DMS114 treated with DMSO at 0.1 percent for 48 hours (cell line): ENCODE measurements around the gene SETD1B.

Source experiments
- DNase-seq: peaks from one replicate; lab custom pipeline; 2025; ENCODE audit not compliant: unreplicated experiment; lab: John Stamatoyannopoulos, UW

The SETD1B gene

DNA sequence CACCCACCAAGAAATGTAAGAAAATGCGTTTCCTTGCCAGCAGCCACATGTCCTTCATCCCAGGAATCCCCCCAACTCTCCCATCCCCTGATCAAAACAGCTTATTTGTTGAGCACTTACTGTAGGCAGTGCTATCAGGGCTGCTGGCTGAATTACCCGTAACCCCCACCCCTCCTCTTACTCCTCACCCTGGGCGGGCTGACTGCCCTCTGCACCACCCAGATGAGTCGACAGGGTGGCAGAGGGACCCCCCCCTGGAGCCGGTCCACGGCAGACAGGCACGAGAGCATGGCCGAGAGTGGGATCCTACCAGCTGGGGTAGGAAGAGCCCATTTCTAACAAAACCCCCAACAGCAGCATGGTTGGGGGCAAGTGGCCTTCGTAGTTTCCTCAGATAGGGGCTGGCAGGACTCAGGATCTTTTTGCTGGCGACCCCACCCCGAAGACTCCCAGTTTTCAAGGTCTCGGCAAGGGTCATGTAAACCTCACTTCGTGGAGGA, 9.2 kb upstream of the SETD1B start:
- no peak for DNase-seq

DNA sequence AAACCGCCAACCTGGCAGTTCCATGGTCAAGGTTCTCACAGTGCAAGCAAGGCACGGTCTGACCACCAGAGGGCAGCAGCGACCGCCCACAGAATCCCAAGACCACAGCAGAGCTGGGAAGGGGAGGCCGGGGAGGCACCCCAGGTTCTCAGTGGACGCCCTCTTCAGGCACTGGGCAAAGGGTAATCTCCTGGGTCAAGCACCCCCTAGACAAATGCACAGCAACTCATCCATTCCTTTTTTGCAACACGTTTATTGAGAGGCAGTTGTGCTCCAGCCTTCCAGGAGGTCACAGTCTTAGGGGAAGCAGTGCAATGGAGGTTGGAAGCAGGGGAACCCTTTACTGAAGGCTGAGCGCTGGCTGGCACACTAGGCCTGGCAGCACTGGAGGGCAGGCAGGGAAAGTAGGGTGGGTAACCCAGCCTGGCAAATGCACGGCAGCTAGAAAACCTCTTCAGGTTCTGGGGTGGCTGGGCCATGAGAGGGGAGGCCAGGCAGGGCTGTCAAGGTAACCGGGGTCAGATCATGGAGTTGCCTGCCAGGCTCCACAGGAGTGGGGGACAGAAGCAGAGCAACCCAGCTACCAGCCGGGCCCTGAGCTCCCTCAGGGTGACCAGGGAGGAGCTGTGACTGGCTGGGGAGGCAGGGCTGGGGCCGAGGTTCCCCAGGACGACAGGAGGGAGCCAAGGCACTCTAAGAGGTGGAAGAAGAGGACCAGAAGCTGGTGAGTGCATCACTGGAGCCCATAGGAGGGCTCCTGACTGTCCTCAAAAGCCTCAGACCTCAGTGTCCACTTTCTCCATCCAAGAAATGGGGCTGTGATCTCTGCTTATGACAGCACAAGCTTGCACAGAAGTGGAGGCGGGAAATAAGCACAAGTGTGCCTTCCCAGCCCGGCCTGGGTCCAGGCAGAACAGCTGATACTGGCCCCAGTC, 8.5 kb upstream of the SETD1B start:
- DNase-seq = peak; percentile 63

DNA sequence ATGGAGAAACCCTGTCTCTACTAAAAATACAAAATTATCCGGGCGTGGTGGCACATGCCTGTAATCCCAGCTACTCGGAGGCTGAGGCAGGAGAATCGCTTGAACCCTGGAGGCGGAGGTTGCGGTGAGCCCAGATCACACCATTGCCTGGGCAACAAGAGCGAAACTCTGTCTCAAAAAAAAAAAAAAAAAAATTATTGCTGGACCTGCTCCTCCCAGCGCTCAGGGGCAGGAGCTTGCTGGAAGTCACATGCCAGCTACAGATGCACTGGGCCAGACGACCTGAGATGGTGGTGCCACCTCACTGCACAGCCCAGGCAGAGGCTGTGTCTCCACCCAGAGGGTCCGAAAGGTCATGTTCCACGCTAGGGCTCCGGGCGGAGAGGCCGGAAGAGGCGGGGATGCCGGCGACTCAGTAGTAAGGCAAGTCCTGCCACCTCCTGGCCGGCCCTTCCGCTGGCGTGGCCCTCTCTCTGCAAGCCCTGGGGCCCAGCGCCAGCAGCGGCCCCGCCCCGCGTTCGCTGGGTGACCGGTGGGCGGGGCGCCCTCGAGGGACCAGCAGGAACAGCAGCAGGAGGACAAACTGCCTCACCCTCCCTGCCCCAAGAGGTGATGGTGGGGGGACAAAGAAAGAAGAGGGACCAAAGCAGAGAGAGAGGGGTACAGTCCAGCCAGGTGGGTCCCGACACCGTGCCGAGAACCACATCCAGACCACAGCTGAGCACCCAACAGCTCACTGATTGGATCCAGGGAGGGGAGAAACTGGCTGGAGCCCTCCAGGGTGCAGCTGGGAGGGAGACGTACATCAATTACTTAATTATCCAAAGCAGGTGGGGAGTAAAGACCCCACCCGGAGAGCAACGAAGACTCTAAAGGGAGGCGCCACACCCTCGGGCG, 6.7 kb upstream of the SETD1B start:
- peak; percentile 81 for DNase-seq

DNA sequence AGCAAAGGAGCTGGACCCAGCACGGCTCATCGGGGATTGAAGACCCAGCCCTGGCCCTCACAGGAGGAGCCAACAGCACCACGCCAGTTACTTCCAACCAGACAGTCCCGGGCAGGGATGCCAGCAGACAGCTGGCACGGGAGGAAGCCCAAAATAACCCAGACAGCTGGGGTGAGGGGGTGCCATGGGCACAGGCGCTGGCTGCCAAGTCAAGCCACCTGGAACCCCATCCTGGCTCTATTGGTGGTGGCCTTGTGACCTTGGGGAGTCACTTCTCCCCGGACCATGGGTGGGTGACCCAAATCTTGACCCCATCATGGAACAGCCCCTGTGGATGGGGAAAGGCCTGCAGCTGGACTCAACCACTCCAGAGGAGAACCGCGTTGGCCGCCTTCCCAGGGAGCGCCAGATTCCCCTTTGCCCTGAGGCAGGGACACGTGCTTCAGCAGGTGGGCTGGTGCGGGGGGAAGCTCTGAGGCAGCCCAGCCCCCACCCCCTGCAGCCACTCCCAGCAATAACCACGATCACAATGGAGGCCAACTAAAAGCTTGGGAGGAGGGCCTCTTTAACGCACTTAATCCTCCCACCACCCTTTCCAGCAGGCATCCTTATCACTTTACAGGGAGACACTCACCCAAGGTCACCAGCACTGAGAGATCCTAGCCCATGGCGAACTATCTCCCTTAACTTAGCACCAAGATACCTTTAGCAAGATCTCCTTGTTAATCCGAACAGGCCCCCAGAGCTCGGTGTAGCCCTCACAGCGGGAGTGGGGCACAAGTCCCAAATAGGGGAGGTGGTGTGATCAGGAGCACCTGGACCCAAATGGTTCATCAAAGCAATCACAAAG, 5.6 kb upstream of the SETD1B start:
- DNase-seq = no peak

DNA sequence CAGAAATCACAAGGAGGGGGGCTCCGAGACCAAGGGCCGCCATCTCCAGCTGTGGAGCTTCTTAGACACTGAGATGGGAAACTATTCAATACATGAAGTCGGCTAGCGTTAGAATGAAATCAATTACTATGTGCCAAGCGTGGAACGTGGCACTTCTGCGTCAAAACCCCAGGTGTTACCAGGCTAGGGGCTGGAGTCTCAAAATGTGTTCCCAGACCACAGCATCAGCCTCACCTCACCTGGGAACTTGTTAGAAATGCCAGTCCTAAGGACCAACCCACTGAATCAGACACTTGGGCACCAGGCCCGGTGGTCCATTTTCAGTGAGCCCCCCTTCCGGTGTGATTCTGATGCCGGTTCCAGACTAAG, 5.0 kb upstream of the SETD1B start:
- no peak for DNase-seq

DNA sequence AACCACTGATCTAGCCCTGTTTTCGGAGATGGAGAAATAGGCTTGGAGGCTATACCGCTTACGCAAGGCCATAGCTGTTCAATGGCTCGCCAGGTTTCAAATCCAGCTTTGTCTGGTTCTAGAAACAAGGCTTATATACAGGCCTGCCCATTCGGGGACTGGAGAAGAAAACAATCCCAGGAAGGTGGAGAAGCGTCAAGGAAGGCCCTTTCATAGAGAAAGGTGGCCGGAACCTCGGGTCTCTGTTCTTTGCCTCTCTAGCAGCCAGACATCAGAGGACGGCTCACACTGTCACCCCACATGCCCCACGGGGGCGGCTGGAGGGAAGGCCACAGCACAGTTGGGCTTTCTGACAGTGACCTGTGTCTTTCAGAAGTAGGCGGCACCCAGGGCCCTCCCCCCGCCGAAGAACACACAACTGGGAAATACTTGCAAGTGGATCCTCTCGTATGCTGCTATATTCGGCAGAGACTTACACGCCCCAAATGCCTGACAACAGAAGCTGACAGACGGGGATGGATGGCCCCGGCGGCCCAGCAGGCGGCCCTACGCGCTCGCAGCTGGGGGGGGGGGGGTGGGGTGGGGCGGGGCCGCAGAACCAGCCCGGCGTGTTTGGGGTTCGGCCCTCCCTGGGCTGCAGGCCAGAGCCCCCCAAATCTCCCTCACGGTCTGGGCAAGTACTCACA, 4.5 kb upstream of the SETD1B start:
- peak; percentile 60 for DNase-seq

DNA sequence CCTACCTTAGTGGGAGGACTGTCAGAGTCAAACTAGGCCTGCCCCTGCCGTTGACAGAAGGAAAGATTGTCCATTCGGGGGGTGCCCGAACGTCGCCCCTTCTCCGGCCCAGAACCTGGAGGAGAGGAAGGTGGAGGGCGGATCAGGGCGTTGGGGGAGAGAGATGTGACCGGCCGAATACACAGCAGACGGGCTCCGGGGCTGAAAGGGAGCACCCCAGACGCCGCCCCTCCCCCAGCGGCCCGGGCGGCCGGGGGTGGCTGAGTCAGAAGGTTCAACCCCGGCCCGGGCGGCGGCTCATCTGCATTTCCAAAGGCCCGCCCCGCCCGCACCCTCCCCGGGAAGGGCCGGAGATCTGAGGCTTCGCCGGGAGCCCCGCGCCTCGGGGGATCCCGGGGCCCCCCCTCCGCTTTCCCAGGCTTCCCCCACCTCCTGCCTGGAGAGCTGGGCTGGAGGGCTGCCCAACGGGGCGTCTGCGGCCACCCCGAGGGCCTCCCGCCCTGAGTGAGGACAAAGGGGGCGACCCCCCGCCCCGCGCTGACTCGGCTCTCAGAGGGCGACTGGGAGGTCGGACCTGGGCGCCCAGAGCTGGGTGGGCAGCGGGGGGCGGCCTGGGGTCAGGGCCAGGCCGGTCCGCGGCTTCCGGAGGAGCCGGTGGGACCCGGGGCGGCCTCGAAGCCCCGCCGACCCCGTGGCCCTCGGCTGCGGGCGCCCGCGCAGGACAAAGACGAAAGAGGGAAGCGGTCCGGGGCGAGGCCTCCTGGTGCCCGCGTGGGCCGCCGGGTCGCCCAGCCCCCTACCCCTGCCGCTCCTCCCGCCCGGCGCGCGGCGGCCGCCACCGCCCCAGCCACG, 3.7 kb upstream of the SETD1B start:
- DNase-seq = no peak

DNA sequence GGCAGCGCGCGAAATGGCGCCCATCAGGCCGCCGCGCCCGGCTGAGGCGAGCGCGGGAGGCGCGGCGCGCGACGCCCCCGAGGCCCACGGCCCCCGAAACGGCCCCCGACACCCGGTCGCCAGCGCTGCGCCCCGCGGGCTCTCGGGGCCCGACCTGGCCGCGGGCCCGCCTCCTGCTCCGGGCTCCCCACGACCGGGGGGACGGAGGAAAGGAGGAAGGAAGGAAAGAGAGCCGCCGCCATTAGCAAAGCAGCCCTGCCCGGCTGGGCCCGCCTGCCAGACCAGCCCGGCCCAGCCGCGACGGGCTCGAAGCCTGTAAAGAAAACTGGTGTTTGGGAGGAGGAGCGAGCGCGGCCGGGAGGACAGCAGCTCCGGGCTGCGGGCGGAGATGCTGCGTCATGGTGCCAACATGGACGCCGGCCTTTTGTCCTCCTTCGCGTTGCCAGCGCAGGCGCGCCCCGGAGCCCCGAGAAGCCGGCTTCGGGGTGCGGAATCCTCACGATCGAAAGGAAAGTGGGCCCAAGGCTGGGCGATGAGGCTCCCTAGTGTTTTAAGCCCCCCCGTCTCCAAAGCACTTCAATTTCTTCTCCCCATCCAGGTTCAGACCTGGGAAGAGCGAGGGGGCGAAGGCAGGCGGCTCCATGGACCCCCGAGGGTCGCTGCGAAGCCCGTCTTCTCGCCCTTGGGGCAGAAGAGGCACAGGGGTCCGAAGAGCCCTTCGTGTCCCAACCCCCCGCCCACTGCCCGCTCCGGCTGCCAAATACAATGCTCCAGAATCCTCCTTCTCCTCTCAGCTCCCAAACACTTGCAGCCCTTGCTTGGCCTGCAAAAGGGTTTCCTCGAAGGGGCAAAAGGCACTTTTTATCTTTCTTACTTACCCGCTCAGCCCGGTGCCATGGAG, 2.9 kb upstream of the SETD1B start:
- no peak for DNase-seq

DNA sequence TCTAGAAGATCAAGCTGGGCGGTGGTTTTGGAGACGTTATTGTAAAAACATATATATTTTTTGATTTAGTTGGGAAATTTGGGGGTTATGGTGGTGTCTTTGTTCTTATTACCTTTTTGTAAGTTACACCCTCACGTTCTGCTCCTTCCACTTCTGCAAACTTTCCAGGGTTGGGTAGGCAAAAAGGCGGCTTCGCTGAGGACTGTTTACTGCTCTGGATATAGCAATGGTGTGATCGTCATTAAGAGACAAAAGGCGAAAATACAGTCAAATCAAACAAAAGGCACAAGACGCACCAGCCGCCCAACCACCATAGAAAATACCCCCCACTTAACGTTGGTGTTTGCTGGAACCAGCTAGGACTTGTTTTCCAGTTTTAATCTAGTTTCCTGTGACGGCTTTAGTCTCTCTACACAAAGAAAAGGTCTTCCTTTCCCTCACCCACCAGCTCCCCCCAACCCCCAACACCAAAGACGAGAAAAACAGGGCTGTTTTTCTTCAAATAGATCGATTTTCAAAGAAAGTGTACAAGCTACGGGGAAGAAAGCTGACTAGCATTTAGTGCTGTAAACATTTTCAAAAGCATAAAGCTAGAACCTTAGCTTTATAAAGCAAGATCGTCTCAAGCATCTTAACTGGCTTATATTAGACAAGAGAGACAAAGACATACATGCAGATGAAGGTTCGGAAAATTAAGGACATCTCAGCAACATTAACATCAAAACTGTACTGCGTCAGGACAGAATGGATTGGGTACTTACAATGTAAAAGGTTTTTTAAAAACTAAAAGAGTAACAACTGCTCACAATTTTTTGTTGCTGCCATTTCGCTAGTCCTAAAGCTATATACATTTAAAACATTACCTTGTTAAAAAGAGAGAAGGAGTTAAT, 2.0 kb upstream of the SETD1B start:
- peak; percentile 37 for DNase-seq

DNA sequence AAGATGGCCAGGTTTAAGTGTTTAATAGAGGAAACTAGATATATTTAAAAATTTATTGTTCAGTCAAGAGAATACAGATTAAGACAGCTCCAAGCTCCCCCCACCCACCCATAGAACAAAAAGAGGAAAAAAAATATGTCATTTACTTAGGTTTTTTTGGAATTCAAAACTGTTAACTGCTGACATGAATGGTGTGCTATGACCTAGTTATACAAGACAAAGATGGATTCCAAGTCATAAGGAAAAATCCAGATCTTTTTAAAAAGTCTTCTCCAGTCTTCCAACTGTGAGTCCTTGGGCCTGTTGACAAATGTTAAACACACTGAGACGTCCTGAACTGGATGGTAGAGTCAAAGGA, 1.3 kb upstream of the SETD1B start:
- DNase-seq = no peak

DNA sequence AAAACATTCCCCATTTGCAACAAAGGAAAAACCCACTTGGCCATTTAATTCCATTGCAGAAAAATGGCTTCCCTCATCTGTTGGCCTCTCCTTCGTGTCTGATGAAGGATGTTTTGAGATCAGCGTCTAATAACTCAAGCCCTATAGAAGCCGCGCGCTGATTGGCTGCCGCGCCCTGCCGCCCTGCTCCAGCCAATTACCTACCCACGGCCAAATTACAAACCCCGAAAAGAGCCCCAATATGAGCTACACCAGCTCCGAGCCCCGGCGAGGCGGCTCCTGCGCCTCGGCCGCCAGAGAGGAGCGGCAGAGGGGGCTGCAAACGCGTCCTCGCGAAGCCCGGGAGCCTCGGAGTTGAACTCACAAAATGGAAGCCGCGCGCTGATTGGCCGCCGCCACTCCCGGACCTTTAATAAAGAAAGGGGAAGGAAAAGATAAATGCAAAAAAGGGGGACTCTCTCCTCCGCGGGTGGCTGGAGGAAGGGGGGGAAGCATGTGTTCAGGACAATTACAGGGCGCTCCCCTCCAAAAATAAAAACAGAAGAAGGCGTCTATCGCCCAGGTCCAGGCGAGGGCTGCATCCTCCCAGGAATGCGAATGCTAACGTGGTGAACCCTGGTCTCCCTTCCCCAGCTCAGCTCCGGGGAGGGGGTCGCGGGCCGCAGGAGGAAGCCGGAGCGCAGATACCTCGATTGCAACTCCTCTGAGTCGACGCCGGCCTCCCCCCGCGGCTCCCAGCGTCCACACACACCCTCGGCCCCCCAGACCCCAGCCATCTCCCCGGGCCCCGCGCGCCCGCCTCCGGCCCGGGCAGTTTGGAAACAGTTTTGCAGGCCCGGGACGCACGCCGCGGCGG, 738 bp upstream of the SETD1B start:
- DNase-seq = peak; percentile 93

DNA sequence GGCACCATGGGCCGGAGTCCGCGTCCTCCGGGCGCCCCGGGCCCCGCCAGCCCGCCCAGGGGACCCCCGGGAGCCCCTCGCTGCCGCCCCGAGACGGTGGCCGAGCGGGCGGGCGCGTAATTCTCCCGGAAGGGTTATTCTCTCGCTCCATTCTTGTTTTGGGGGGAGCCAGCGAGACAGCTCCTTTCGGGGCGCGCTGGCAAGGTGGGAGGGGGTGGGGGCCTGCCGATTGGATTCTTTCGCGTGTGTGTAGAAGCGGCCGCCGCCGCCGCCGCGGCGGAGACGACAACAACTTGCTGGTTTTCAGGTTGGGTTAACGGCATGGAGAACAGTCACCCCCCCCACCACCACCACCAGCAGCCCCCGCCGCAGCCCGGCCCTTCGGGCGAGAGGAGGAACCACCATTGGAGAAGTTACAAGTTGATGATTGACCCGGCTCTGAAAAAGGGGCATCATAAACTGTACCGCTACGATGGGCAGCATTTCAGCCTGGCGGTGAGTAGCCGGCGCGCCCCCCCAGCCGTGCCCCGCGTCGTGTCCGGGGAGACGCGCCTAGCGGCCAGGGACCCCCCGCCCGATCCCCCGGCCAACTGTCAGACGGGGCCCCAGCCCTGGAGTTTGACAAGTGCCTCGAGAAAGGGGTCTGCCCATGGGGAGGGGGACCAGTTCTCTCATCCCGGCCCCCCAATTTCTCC, 755 bp downstream of the SETD1B start:
- DNase-seq = no peak

DNA sequence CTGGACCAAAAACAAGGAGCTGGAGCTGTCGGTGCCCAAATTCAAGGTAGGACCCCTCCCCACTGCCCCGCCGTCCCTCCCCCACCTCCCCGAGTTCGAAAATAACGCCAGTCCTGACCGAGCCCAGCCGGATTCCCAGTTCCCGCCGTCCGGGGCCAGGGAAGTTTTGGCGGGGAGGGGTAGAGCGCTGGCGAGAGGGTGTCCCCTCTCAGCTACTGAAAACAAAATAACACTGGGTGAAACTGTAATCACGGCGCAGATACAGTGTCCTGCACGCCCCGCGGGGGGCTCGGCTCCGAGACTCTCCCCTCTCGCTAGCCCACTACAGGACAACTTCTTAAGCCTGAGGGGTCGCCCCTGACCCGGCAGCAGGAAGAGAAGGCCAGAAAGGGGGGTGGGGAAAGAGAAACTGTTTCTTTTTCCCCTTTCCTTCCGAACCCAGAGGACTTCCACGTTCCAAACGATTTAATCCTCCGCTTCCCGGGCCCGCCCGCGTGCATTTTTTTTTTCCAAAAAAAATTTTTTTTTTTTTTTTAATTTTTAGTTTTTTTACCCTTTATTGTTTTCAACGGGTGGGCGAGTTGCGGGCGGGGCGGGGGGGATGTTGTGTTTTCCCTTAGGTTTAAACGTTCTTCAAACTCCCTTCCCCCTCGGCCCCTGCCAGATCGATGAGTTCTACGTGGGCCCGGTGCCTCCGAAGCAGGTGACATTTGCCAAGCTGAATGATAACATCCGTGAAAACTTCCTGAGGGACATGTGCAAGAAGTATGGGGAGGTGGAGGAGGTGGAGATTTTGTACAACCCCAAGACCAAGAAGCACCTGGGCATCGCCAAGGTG, 1.6 kb downstream of the SETD1B start:
- no peak for DNase-seq

DNA sequence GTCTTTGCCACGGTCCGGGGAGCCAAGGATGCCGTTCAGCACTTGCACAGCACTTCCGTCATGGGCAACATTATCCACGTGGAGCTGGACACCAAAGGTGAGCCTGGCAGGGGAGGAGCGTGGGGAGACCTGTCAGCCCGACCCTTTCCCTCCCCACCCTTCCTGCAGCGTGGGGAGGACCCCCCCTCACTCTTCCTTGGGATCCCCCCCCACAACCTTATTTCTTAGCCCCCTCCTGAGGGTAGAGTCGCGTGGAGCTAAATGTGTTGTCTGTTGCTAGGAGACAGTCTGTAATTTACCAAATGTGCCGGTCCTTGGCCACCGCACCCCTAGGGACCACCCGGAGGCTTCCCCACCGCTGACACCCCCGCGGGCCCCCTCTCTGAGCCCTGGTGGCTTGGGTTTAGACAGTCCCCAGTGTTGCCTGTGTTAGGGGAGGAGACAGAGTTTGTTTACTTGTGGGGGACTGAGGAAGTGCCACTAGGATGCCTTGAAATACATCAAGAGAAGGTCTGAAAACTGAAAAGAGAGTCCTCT, 2.3 kb downstream of the SETD1B start:
- DNase-seq = peak; percentile 61
